Activated effector memory CD4-positive, alpha-beta T cell treated with Interleukin-2 at 50 U/mL for 16 hours (primary cell): ENCODE measurements around the gene REV3L.
"Not testable (repeated sequence)": the region's sequence is repeated elsewhere in the genome, so short reads cannot be mapped to it uniquely, and the experiment has no call there.

Experiments
- DNase-seq: peaks from one replicate; pipeline ENCODE4 v3.0.0-alpha.2; 2020

REV3L gene

GRCh38 chr6:111482959-111483735 is at the start of gene REV3L:
REV3L (minus strand) TSS chr6:111483218; CDS start chr6:111482888, 330 bp downstream.
- peak; percentile 81 for DNase-seq

GRCh38 chr6:111531185-111531584 is 48.2 kb upstream of the REV3L start:
- DNase-seq = no peak

GRCh38 chr6:111530667-111531066 is 47.6 kb upstream of the REV3L start:
- DNase-seq = no peak

GRCh38 chr6:111530218-111530617 is 47.2 kb upstream of the REV3L start:
- DNase-seq = no peak

- no peak for DNase-seq
These were observed 44.3 kb upstream of the REV3L start for GRCh38 chr6:111527367-111527766.

- DNase-seq = no peak
These were observed 41.7 kb upstream of the REV3L start for GRCh38 chr6:111524735-111525134.

GRCh38 chr6:111524252-111524651 is 41.2 kb upstream of the REV3L start:
- DNase-seq = no peak

- DNase-seq = no peak
These were observed 40.6 kb upstream of the REV3L start for GRCh38 chr6:111523484-111524167.

- DNase-seq = no peak
These were observed 39.5 kb upstream of the REV3L start for GRCh38 chr6:111522393-111523020.

GRCh38 chr6:111521497-111522270 is 38.7 kb upstream of the REV3L start:
- no peak for DNase-seq

- no peak for DNase-seq
These were observed 37.5 kb upstream of the REV3L start for GRCh38 chr6:111520524-111520923.

GRCh38 chr6:111517965-111518364 is 34.9 kb upstream of the REV3L start:
- no peak for DNase-seq

- no peak for DNase-seq
These were observed 32.2 kb upstream of the REV3L start for GRCh38 chr6:111515259-111515658.

GRCh38 chr6:111514531-111514930 is 31.5 kb upstream of the REV3L start:
- DNase-seq = not testable (repeated sequence)

- not testable (repeated sequence) for DNase-seq
These were observed 24.2 kb upstream of the REV3L start for GRCh38 chr6:111507219-111507618.

GRCh38 chr6:111505498-111505897 is 22.5 kb upstream of the REV3L start:
- DNase-seq = not testable (repeated sequence)

- no peak for DNase-seq
These were observed 20.6 kb upstream of the REV3L start for GRCh38 chr6:111503660-111504059.

GRCh38 chr6:111503194-111503593 is 20.2 kb upstream of the REV3L start:
- DNase-seq = no peak

- no peak for DNase-seq
These were observed 19.1 kb upstream of the REV3L start for GRCh38 chr6:111502154-111502553.

GRCh38 chr6:111499269-111499793 is 16.3 kb upstream of the REV3L start:
- DNase-seq = no peak

- DNase-seq = no peak
These were observed 12.1 kb upstream of the REV3L start for GRCh38 chr6:111494951-111495635.

GRCh38 chr6:111492499-111492898 is 9.5 kb upstream of the REV3L start:
- no peak for DNase-seq
